GM12878 (cell line): ENCODE measurements around the gene CSNK2A1. TPM values are rescaled to one million over a fixed set of nuclear protein-coding genes. Genes with fewer than 3 reads are reported as not detected.

Experiments
- ATAC-seq: fragments of 200-7000 bp; cut with Tn5 transposase; 3 replicates; pipeline ENCODE4 v1.9.1; 2020; ENCODE audit warnings: mild to moderate bottlenecking, moderate library complexity
- BruUV-seq: library from RNA; stranded (reverse); fragments of 400-500 nt; replicated peaks from 2 replicates; lab custom pipeline; 2021; lab: Mats Ljungman, UMichigan
- CTCF ChIA-PET: fragments of 300-600 bp; sonication (Branson Sonifier 250); formaldehyde crosslinking; extraction: SDS; loops from one replicate; lab custom pipeline; 2021; ENCODE audit warnings: inconsistent platforms; lab: Yijun Ruan, JAX
- POLR2A ChIA-PET: fragments of 350-600 bp; formaldehyde crosslinking; extraction: SDS; loops from one replicate; lab custom pipeline; 2021; ENCODE audit warnings: inconsistent platforms; lab: Charles Lee
- RAD21 ChIA-PET: fragments of 300-600 bp; sonication (Branson Sonifier 250); formaldehyde crosslinking; loops from one replicate; lab custom pipeline; 2023; ENCODE audit warnings: antibody characterized with exemption; ENCODE audit not compliant: unreplicated experiment; lab: Charles Lee
- SMC1A ChIA-PET: fragments of 300-600 bp; sonication (Branson Sonifier 250); formaldehyde crosslinking; loops from one replicate; lab custom pipeline; 2023; ENCODE audit not compliant: unreplicated experiment, uncharacterized antibody; lab: Charles Lee
- DNase-seq: peaks from one replicate; pipeline ENCODE4 v3.0.0-alpha.2; 2011; ENCODE audit warnings: low read depth, low spot score
- FAIRE-seq: peaks from 3 replicates; lab custom pipeline; 2011; peaks lifted over from hg19 to GRCh38; lab: Jason Lieb, UNC
- H2AFZ ChIP-seq: 2 replicates; pipeline ENCODE4 v1.6.0; 2011; ENCODE audit warnings: low read depth, low read length, control low read depth; ENCODE audit not compliant: control insufficient read depth
- H3K27ac ChIP-seq: 2 replicates; pipeline ENCODE4 v1.5.1; 2011; ENCODE audit warnings: control low read depth; ENCODE audit not compliant: control insufficient read depth, insufficient read depth
- H3K27me3 ChIP-seq, 2 experiments: replicated peaks in 1 of 2; 2 replicates each; pipeline versions ENCODE4 v1.6.0 to v1.6.1; 2011; ENCODE audit warnings: low read length in 1 of 2; ENCODE audit not compliant: control insufficient read depth in 2 of 2, insufficient read depth in 2 of 2
- H3K36me3 ChIP-seq, 2 experiments: 2 replicates each; pipeline ENCODE4 v1.5.1; 2011; ENCODE audit warnings: low read length in 1 of 2; ENCODE audit not compliant: control insufficient read depth in 2 of 2, insufficient read depth in 2 of 2
- H3K4me1 ChIP-seq: 2 replicates; pipeline ENCODE4 v1.6.1; 2011; ENCODE audit warnings: mild to moderate bottlenecking, low read length, moderate library complexity, mixed read lengths; ENCODE audit not compliant: control insufficient read depth, insufficient read depth
- H3K4me2 ChIP-seq: 2 replicates; pipeline ENCODE4 v1.6.0; 2011; ENCODE audit warnings: control low read depth; ENCODE audit not compliant: control insufficient read depth, insufficient read depth
- H3K4me3 ChIP-seq: fragments of 200-600 bp; sonication (generic); 2 replicates; pipeline ENCODE4 v1.5.1; 2016
- H3K79me2 ChIP-seq: 2 replicates; pipeline ENCODE4 v1.6.0; 2011; ENCODE audit warnings: low read length; ENCODE audit not compliant: control insufficient read depth, insufficient read depth
- H3K9ac ChIP-seq: 2 replicates; pipeline ENCODE4 v1.8.0; 2011; ENCODE audit warnings: low read length, control low read depth, mixed read lengths; ENCODE audit not compliant: control insufficient read depth, insufficient read depth
- H3K9me3 ChIP-seq: replicated peaks from 3 replicates; pipeline ENCODE4 v1.5.1; 2011; ENCODE audit warnings: mild to moderate bottlenecking, low read length; ENCODE audit not compliant: control insufficient read depth, insufficient read depth
- H4K20me1 ChIP-seq: 2 replicates; pipeline ENCODE4 v1.6.0; 2011; ENCODE audit not compliant: control insufficient read depth, insufficient read depth
- E2F4 ChIP-seq: IDR thresholded peaks from 2 replicates; pipeline ENCODE4 v1.6.1; 2012; ENCODE audit warnings: low read depth, low read length, improper control_type of control experiment
- E2F8 ChIP-seq: fragments of 450-650 bp; IDR thresholded peaks from 2 replicates; pipeline ENCODE4 v1.6.1; 2018; ENCODE audit warnings: mild to moderate bottlenecking, low read depth, moderate library complexity; ENCODE audit not compliant: partially characterized antibody
- E4F1 ChIP-seq: fragments of 450-650 bp; IDR thresholded peaks from 2 replicates; pipeline ENCODE4 v1.6.1; 2018; ENCODE audit warnings: borderline replicate concordance, mild to moderate bottlenecking; ENCODE audit not compliant: partially characterized antibody
- FOXK2 ChIP-seq: fragments of 450-650 bp; IDR thresholded peaks from 2 replicates; pipeline ENCODE4 v1.6.1; 2017; ENCODE audit warnings: mild to moderate bottlenecking, moderate library complexity
- IKZF2 ChIP-seq, 2 experiments: fragments of 450-650 bp; IDR thresholded peaks; 2 replicates each; pipeline ENCODE4 v1.6.1; 2017; ENCODE audit warnings: mild to moderate bottlenecking in 2 of 2, moderate library complexity in 2 of 2
- MYB ChIP-seq: fragments of 150-350 bp; IDR thresholded peaks from 2 replicates; pipeline ENCODE4 v1.6.1; 2014; ENCODE audit warnings: mild to moderate bottlenecking, low read depth, low read length, borderline replicate concordance
- REST ChIP-seq: IDR thresholded peaks from 2 replicates; pipeline ENCODE4 v1.6.1; 2012; ENCODE audit warnings: mild to moderate bottlenecking, low read depth, low read length
- SIX5 ChIP-seq: IDR thresholded peaks from 2 replicates; pipeline ENCODE4 v1.6.1; 2011; ENCODE audit warnings: mild to moderate bottlenecking, low read depth, low read length, moderate library complexity; ENCODE audit not compliant: severe bottlenecking
- SMAD5 ChIP-seq: IDR thresholded peaks from 2 replicates; pipeline ENCODE4 v1.6.1; 2016; ENCODE audit warnings: antibody characterized with exemption, low read depth
- SPI1 ChIP-seq: IDR thresholded peaks from 2 replicates; pipeline ENCODE4 v1.6.1; 2011; ENCODE audit warnings: low read depth, mild to moderate bottlenecking, low read length, moderate library complexity, borderline replicate concordance; ENCODE audit not compliant: insufficient read depth
- YBX1 ChIP-seq: fragments of 450-650 bp; IDR thresholded peaks from 2 replicates; pipeline ENCODE4 v1.6.1; 2016; ENCODE audit warnings: antibody characterized with exemption
- ZNF622 ChIP-seq: fragments of 450-650 bp; IDR thresholded peaks from 2 replicates; pipeline ENCODE4 v1.6.1; 2017; ENCODE audit warnings: mild to moderate bottlenecking, inconsistent platforms
- WGBS: methylation state at CpG from one replicate; pipeline ENCODE4 v1.1.6; 2016; ENCODE audit warnings: low lambda C conversion rate; ENCODE audit not compliant: insufficient replicate concordance, insufficient coverage; ENCODE audit errors: missing lambda C conversion rate; 5-methylcytosine and 5-hydroxymethylcytosine counted together
- in situ Hi-C: fragments of 300-500 bp; cut with MboI; formaldehyde crosslinking; loops from 9 replicates; pipeline ENCODE4 v1.14.3; 2018; ENCODE audit warnings: mixed read lengths
- intact Hi-C: fragments of 100-400 bp; cut with micrococcal nuclease; formaldehyde crosslinking; loops from one replicate; pipeline ENCODE4 v1.14.2; 2022; ENCODE audit not compliant: unreplicated experiment
- polyA plus RNA-seq, 11 experiments: library from polyadenylated mRNA; depleted of rRNA in 4 of 11; unstranded in 6 of 11; stranded (reverse) in 5 of 11; fragments of >200 nt; fragmentation: Nextera tagmentation in 4 of 11; fragmentation: Illumina TruSeq in 1 of 11; extraction: Ambion mirVana in 4 of 11; extraction: Trizol in 1 of 11; gene quantifications; 1 replicate in 1 of 11; 2 replicates in 10 of 11; pipeline versions ENCODE4 v1.2.1 to v1.2.3, GENCODE V29; 2011 to 2016; ENCODE audit warnings: inconsistent platforms in 2 of 11, missing spikeins in 2 of 11, low read depth in 1 of 11
- total RNA-seq, 4 experiments: library from RNA; depleted of rRNA in 3 of 4; stranded (reverse); fragments of >200 nt in 3 of 4; fragmentation: Illumina TruSeq in 1 of 4; extraction: Trizol in 1 of 4; gene quantifications; 2 replicates each; pipeline versions ENCODE4 v1.2.1 to v1.2.3, GENCODE V29; 2013 to 2021

The CSNK2A1 gene
- total and polyA plus RNA-seq, 10 of the 15 experiments (the other 5 are each of a cell fraction or from before 2014, with no cell fraction given): 47.6 to 199 (median 95.0) TPM

GRCh38 chr20:426566-426965 is 117.0 kb downstream of the CSNK2A1 start:
- no peak for FAIRE-seq
- no peak for TF ChIP-seq ZNF622
- no peak for TF ChIP-seq FOXK2
- TF ChIP-seq IKZF2 (IDR thresholded peaks at IDR 0.05): no peak
- TF ChIP-seq E4F1: no peak
- TF ChIP-seq SMAD5: no peak
- no peak for TF ChIP-seq E2F4
- no peak for TF ChIP-seq REST
- TF ChIP-seq MYB: no peak
- no peak for TF ChIP-seq SPI1
- TF ChIP-seq E2F8: no peak
- TF ChIP-seq YBX1: no peak
- TF ChIP-seq SIX5: no peak

More at GRCh38 chr20:426566-426965, 117.0 kb downstream of the CSNK2A1 start:
- ChIA-PET CTCF (interaction anchor here (1.0 kb wide), 1 partner anchor 46 kb away, joined by 4 read pairs; the partner anchor contains the start of gene TRIB3), POLR2A (interaction anchor here (0.6 to 1.2 kb wide), 2 partner anchors 65 to 97 kb away, joined by 3 to 4 read pairs; no protein-coding TSS in a partner anchor), SMC1A (no interaction called here), RAD21 (no interaction called here)
- intact Hi-C loops (no loop called here), in situ Hi-C loops (no loop called here)
- H4K20me1 ChIP-seq: no peaks in the 10 kb centered on the region
- no peaks in the 10 kb centered on the region for H3K27me3 ChIP-seq
- H3K9me3 ChIP-seq: no peaks in the 10 kb centered on the region
- no peaks in the 10 kb centered on the region for H3K79me2 ChIP-seq
- H3K36me3 ChIP-seq: peaks cover 10 to 18% of the 10 kb centered on the region in 2 experiments
- ATAC-seq (no peak), DNase-seq (no peak)
- no peak overlapping the region for H3K4me3 ChIP-seq
- H2AFZ ChIP-seq: no peak overlapping the region
- 97% methylated on average over 2 of the region's 2 CpGs for WGBS
- H3K4me1 ChIP-seq: no peaks in the 10 kb centered on the region
- H3K27ac ChIP-seq: no peak overlapping the region
- H3K4me2 ChIP-seq: no peak overlapping the region
- no peak overlapping the region for H3K9ac ChIP-seq
- BruUV-seq: no TSS peak
